GM20000 (cell line): ENCODE data around the gene ZNF275.

Experiments used
- DNase-seq: peaks from one replicate; pipeline ENCODE4 v3.0.0; 2012; ENCODE audit warnings: low spot score
- TF ChIP-seq, protein P1 (sequence below): IDR thresholded peaks from 2 replicates; pipeline ENCODE4 v1.5.1; 2012; ENCODE audit warnings: mild to moderate bottlenecking, control low read depth; ENCODE audit errors: extremely low read depth, missing control alignments

ZNF275 gene

DNA sequence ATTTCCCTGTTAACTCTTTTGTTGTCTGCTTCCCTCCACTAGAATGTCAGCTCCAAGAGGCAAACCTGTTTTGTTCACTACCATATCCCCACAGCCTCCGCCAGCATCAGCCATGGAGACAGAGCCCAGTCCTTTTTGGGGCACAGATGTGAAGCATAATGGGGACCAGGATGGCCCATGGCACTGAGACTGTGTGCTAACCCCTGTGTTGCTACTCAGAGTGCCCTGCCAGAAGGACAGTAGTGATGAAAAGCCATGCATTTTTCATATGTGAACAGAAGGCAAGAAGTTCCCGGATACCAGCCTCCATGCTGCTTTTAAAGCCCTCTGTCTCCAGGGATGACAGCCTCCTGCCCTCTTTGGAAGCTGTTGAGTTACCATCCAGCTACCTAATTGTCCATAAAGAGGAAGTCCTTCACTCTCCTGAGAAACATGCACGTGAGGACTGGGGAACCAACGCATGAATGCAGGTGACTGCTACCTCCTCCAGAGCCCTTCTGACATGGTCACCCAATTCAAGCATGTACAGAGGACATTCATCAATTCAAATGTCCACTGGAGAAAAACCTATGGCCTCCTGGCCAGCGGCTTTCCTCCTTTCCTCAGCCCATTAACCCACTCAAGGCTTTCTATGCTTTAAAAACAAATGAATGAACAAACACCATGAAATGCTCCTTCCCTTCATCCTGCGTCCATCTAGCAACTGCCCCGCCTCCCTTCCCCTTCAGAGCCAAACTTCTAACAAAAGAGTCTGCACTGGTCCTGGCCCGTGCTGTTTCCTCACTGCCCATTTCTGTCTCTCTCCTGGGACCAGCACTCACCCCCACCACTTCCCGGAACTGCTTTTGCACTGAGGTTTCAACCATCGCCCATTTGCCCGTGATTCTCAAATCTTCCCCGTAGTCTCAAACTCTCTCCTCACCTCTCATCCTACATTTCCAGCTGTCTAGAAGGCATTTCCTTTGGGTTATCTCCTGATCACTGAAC, 30.4 kb upstream of the ZNF275 start:
- DNase-seq = no peak
- TF ChIP-seq, protein P1, sequence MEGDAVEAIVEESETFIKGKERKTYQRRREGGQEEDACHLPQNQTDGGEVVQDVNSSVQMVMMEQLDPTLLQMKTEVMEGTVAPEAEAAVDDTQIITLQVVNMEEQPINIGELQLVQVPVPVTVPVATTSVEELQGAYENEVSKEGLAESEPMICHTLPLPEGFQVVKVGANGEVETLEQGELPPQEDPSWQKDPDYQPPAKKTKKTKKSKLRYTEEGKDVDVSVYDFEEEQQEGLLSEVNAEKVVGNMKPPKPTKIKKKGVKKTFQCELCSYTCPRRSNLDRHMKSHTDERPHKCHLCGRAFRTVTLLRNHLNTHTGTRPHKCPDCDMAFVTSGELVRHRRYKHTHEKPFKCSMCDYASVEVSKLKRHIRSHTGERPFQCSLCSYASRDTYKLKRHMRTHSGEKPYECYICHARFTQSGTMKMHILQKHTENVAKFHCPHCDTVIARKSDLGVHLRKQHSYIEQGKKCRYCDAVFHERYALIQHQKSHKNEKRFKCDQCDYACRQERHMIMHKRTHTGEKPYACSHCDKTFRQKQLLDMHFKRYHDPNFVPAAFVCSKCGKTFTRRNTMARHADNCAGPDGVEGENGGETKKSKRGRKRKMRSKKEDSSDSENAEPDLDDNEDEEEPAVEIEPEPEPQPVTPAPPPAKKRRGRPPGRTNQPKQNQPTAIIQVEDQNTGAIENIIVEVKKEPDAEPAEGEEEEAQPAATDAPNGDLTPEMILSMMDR = no peak

GRCh38 chrX:153304988-153305736, 28.8 kb upstream of the ZNF275 start:
- no peak for DNase-seq
- TF ChIP-seq, protein P1 = no peak

- TF ChIP-seq, protein P1 = no peak
- DNase-seq = no peak
These were observed 28.0 kb upstream of the ZNF275 start for GRCh38 chrX:153305972-153306371.

- DNase-seq = no peak
- TF ChIP-seq, protein P1 = no peak
These were observed 27.3 kb upstream of the ZNF275 start for GRCh38 chrX:153306527-153307115.

GRCh38 chrX:153307276-153308178, 26.4 kb upstream of the ZNF275 start:
- no peak for DNase-seq
- TF ChIP-seq, protein P1 = no peak

DNA sequence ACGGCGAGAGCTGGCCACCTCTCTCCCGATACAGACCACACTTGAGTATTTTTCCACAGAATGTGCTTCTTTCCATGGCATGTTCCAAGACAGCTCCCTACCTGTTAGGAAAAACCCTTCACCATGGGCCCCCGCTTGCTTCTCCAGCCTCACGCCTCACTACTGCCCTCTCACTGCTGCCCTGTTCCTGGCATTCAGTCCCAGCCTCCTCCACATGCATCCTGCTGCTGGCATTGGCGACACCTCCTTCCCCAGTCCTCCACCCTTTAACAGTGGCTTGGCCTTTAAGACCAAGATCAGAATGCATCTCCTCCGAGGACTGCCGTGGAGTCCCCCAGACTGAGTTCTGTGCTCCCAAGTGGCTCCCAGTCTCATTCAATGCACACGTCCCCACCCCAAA, 23.1 kb upstream of the ZNF275 start:
- no peak for DNase-seq
- TF ChIP-seq, protein P1 = no peak
